SK-N-SH (cell line): ENCODE data around the gene BRME1. TPM values are rescaled to one million over a fixed set of nuclear protein-coding genes. Genes with fewer than 3 reads are reported as not detected.
A peak's percentile ranks its signal among the peaks of the same experiment; 100 is the strongest.

Experiments
- CTCF ChIA-PET: fragments of 300-600, 350-600 bp; formaldehyde crosslinking; extraction: SDS; loops from one replicate; lab custom pipeline; 2021; lab: Yijun Ruan, JAX
- POLR2A ChIA-PET: fragments of 350-600 bp; sonication (Branson Sonifier 250); formaldehyde crosslinking; extraction: SDS; loops from one replicate; lab custom pipeline; 2020; ENCODE audit warnings: antibody characterized with exemption, inconsistent platforms; lab: Yijun Ruan, JAX
- DNase-seq: peaks from one replicate; pipeline ENCODE4 v3.0.0; 2012
- H2AFZ ChIP-seq: fragments of 200-600 bp; sonication (generic); 2 replicates; pipeline ENCODE4 v1.8.1; 2016; ENCODE audit warnings: antibody characterized with exemption, mild to moderate bottlenecking, low read depth
- H3F3A ChIP-seq: fragments of 200-600 bp; sonication (generic); replicated peaks from 2 replicates; pipeline ENCODE3; 2016; ENCODE audit warnings: antibody characterized with exemption, mild to moderate bottlenecking; ENCODE audit not compliant: insufficient read depth
- H3K27ac ChIP-seq, 2 experiments: fragments of 200-500 bp in 1 of 2; fragments of 200-600 bp in 1 of 2; sonication (Bioruptor generic) in 1 of 2; sonication (generic), shearing (Covaris generic) in 1 of 2; 2 replicates each; pipeline versions ENCODE4 v1.5.1 to v1.6.1; 2014 to 2016; ENCODE audit warnings: low read depth in 2 of 2, inconsistent platforms in 1 of 2, low read length in 1 of 2, mild to moderate bottlenecking in 1 of 2, mixed read lengths in 1 of 2
- H3K27me3 ChIP-seq: fragments of 200-600 bp; sonication (generic), shearing (Covaris generic); 2 replicates; pipeline ENCODE4 v1.6.1; 2016; ENCODE audit warnings: mixed run types; ENCODE audit not compliant: insufficient read depth
- H3K36me3 ChIP-seq, 2 experiments: fragments of 200-500 bp in 1 of 2; fragments of 200-600 bp in 1 of 2; sonication (Bioruptor generic) in 1 of 2; sonication (generic) in 1 of 2; replicated peaks in 1 of 2; 2 replicates each; pipeline versions ENCODE3 to v1.5.1; 2014 to 2016; ENCODE audit warnings: low read length in 1 of 2, mild to moderate bottlenecking in 1 of 2; ENCODE audit not compliant: insufficient read depth in 2 of 2, control insufficient read depth in 1 of 2
- H3K4me1 ChIP-seq, 2 experiments: fragments of 200-500 bp in 1 of 2; fragments of 200-600 bp in 1 of 2; sonication (Bioruptor generic) in 1 of 2; sonication (generic), shearing (Covaris generic) in 1 of 2; 2 replicates each; pipeline versions ENCODE4 v1.5.1 to v1.6.1; 2014 to 2016; ENCODE audit warnings: low read depth in 1 of 2, low read length in 1 of 2, mixed run types in 1 of 2; ENCODE audit not compliant: insufficient read depth in 2 of 2, control insufficient read depth in 1 of 2
- H3K4me2 ChIP-seq: fragments of 200-600 bp; sonication (generic), shearing (Covaris generic); 2 replicates; pipeline ENCODE4 v1.6.1; 2017; ENCODE audit warnings: mixed run types
- H3K4me3 ChIP-seq, 2 experiments: fragments of 200-500 bp in 1 of 2; fragments of 200-600 bp in 1 of 2; sonication (Bioruptor generic) in 1 of 2; sonication (generic), shearing (Covaris generic) in 1 of 2; 2 replicates each; pipeline versions ENCODE4 v1.5.1 to v1.8.1; 2014 to 2016; ENCODE audit warnings: low read depth in 2 of 2, inconsistent platforms in 1 of 2, low read length in 1 of 2, mild to moderate bottlenecking in 1 of 2, mixed read lengths in 1 of 2, moderate library complexity in 1 of 2
- H3K79me2 ChIP-seq: fragments of 200-600 bp; sonication (generic); 2 replicates; pipeline ENCODE4 v1.8.1; 2017; ENCODE audit warnings: mild to moderate bottlenecking; ENCODE audit not compliant: insufficient read depth
- H3K9ac ChIP-seq: fragments of 200-600 bp; sonication (generic); 2 replicates; pipeline ENCODE4 v1.6.1; 2017; ENCODE audit warnings: mixed run types
- H3K9me2 ChIP-seq: fragments of 200-600 bp; sonication (generic); 2 replicates; pipeline ENCODE4 v1.6.1; 2017; ENCODE audit warnings: mixed run types
- H3K9me3 ChIP-seq: fragments of 200-600 bp; sonication (generic); 2 replicates; pipeline ENCODE4 v1.6.1; 2017; ENCODE audit warnings: mixed run types, mild to moderate bottlenecking, moderate library complexity
- H4K20me1 ChIP-seq: fragments of 200-600 bp; sonication (generic); 2 replicates; pipeline ENCODE4 v1.6.1; 2017; ENCODE audit warnings: mild to moderate bottlenecking, mixed run types; ENCODE audit not compliant: insufficient read depth
- CHD2 ChIP-seq: fragments of 150-350 bp; IDR thresholded peaks from 2 replicates; pipeline ENCODE4 v1.6.1; 2018; ENCODE audit warnings: low read length; ENCODE audit not compliant: partially characterized antibody
- ELF1 ChIP-seq: IDR thresholded peaks from 2 replicates; pipeline ENCODE4 v1.4.0; 2012
- EP300 ChIP-seq, 2 experiments: IDR thresholded peaks; 2 replicates each; pipeline versions ENCODE4 v1.4.0 to v1.6.1; 2012; ENCODE audit warnings: borderline replicate concordance in 1 of 2, low read depth in 1 of 2, low read length in 1 of 2
- EZH2phosphoT487 ChIP-seq: fragments of 200-600 bp; sonication (generic); IDR thresholded peaks from 2 replicates; pipeline ENCODE4 v1.6.1; 2017; ENCODE audit warnings: low read depth, mixed run types, mild to moderate bottlenecking, antibody characterized with exemption, moderate library complexity, borderline replicate concordance
- FOSL2 ChIP-seq: IDR thresholded peaks from 2 replicates; pipeline ENCODE4 v1.4.0; 2012; ENCODE audit warnings: low read depth, mild to moderate bottlenecking, moderate library complexity, borderline replicate concordance
- FOXJ3 ChIP-seq: sonication (generic); formaldehyde crosslinking; IDR thresholded peaks from 2 replicates; pipeline ENCODE4 v1.5.1; 2020; ENCODE audit warnings: mild to moderate bottlenecking, missing genetic modification reagents
- GABPA ChIP-seq: IDR thresholded peaks from 2 replicates; pipeline ENCODE4 v1.4.0; 2012; ENCODE audit warnings: low read depth, mild to moderate bottlenecking
- IRF3 ChIP-seq: fragments of 150-350 bp; IDR thresholded peaks from 2 replicates; pipeline ENCODE4 v1.6.1; 2016; ENCODE audit warnings: mild to moderate bottlenecking, low read depth, low read length
- JUND ChIP-seq: IDR thresholded peaks from 2 replicates; pipeline ENCODE4 v1.4.0; 2012
- MEF2A ChIP-seq: IDR thresholded peaks from 2 replicates; pipeline ENCODE4 v1.4.0; 2012; ENCODE audit warnings: low read depth, borderline replicate concordance
- NRF1 ChIP-seq: IDR thresholded peaks from 2 replicates; pipeline ENCODE4 v1.6.1; 2012; ENCODE audit warnings: low read depth, mild to moderate bottlenecking, low read length
- RCOR1 ChIP-seq: fragments of 150-350 bp; IDR thresholded peaks from 2 replicates; pipeline ENCODE4 v1.6.1; 2017; ENCODE audit warnings: antibody characterized with exemption, low read length
- SMC3 ChIP-seq: IDR thresholded peaks from 2 replicates; pipeline ENCODE4 v1.6.1; 2012; ENCODE audit warnings: low read depth, low read length, improper control_type of control experiment
- TAF1 ChIP-seq: IDR thresholded peaks from 2 replicates; pipeline ENCODE4 v1.6.1; 2012; ENCODE audit warnings: low read depth, mild to moderate bottlenecking, low read length, moderate library complexity, borderline replicate concordance
- TCF12 ChIP-seq: IDR thresholded peaks from 2 replicates; pipeline ENCODE4 v1.4.0; 2012
- YY1 ChIP-seq: IDR thresholded peaks from 2 replicates; pipeline ENCODE4 v1.4.0; 2012; ENCODE audit warnings: low read depth, mild to moderate bottlenecking
- ZBTB33 ChIP-seq: IDR thresholded peaks from 2 replicates; pipeline ENCODE4 v1.4.0; 2012; ENCODE audit warnings: low read depth, borderline replicate concordance
- whole genome bisulfite sequencing: methylation state at CpG from one replicate; pipeline ENCODE4 v1.1.6; 2017; ENCODE audit warnings: low lambda C conversion rate; 5-methylcytosine and 5-hydroxymethylcytosine counted together
- polyA plus RNA-seq, 3 experiments: library from polyadenylated mRNA; depleted of rRNA; stranded (reverse); fragments of >200 nt; gene quantifications; 2 replicates each; pipeline ENCODE4 v1.2.3, GENCODE V29; 2012
- TF ChIP-seq, protein P1 (sequence below): fragments of 200-600 bp; sonication (generic); IDR thresholded peaks from 2 replicates; pipeline ENCODE4 v1.6.1; 2017; ENCODE audit warnings: antibody characterized with exemption, mild to moderate bottlenecking, moderate library complexity
- TF ChIP-seq, protein P2 (sequence below): IDR thresholded peaks from 2 replicates; pipeline ENCODE4 v1.4.0; 2012; ENCODE audit warnings: low read depth, borderline replicate concordance

The BRME1 gene
- polyA plus RNA-seq, 1 of the 3 experiments (the other 2 are of a cell fraction), result 1.5 TPM

DNA sequence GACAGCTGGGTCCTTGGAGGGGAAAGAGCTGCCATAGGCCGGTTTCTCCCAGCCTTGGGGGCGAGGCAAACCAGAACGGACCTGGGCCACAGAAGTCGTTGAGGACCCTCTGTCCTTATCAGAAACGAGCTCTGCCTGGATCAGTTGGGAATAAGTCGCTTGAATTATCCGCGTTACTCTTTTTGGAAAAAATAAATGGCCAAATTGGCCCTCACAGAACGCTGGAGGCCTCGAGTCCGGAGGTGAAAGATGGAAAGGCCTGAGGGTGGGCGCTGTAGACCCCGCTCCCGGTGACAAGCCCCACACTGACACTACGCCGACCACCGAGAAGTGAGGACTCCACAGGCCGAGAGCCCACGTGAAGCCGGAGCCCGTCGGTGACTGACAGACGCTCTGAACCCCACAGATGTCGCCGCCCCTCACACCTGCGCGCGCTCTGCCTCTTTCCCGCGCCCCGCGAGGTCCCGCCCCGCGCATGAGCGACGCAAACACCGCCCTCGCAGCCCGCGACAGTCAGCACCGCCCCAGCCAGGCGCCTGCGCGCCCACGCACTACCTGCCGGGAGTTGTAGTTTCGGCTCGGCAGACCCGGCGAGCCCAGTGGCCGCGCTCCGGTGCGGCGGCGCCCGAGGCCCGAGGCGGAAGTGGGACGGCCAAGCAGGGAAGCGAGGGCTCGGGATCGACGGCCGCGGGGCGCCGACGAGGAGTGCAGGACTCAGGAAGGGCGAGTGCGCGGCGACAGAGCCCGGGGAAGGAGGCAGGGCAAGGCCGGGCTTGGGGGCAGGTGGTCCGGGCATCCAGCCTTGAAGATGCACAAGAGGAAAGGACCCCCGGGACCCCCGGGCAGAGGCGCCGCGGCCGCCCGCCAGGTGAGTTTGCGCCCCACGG lies at the start of gene BRME1, which contains the start of gene CC2D1A (continued):
- no peak; the same call in 1 of the 2 replicates for TF ChIP-seq TCF12
- no peak for TF ChIP-seq RCOR1
- TF ChIP-seq, protein P1, sequence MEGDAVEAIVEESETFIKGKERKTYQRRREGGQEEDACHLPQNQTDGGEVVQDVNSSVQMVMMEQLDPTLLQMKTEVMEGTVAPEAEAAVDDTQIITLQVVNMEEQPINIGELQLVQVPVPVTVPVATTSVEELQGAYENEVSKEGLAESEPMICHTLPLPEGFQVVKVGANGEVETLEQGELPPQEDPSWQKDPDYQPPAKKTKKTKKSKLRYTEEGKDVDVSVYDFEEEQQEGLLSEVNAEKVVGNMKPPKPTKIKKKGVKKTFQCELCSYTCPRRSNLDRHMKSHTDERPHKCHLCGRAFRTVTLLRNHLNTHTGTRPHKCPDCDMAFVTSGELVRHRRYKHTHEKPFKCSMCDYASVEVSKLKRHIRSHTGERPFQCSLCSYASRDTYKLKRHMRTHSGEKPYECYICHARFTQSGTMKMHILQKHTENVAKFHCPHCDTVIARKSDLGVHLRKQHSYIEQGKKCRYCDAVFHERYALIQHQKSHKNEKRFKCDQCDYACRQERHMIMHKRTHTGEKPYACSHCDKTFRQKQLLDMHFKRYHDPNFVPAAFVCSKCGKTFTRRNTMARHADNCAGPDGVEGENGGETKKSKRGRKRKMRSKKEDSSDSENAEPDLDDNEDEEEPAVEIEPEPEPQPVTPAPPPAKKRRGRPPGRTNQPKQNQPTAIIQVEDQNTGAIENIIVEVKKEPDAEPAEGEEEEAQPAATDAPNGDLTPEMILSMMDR, result no peak
- no peak for TF ChIP-seq FOXJ3 (CRISPR knock-in tag)
- TF ChIP-seq GABPA, result no peak
- peak; percentile 96 for TF ChIP-seq NRF1

DNA sequence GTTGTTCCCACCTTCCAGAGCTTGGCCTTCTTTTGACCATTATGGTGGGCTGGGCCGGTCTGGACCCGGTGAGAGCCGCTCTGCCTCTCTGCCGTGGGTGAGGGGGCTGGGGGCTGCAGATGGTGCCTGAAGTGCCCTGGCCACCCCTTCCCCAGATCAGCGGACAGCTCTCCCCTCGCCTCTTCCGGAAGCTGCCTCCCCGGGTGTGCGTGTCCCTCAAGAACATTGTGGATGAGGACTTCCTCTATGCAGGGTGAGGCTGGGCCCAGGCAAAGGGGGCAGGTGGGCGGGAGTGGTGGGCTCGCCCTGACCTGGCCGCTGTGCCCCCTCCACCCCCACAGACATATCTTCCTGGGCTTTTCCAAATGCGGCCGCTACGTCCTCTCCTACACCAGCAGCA lies 48.3 kb upstream of the BRME1 start:
- Histone ChIP-seq H3K36me3 (peaks cover 9 to 33% of the 10 kb centered on the region in 2 experiments), H3K4me1 (peaks cover 0 to 20% of the 10 kb centered on the region in 2 experiments; a peak in 1 of 4 replicates), H3K4me2 (0 out of 2 replicates have a peak overlapping the region, but pooled peaks have one; percentile 99), H3K27ac (no peak overlapping the region), H3K4me3 (no peak overlapping the region), H3K9me3 (no peaks in the 10 kb centered on the region), H3F3A (no peaks in the 10 kb centered on the region), H2AFZ (no peak overlapping the region), H3K27me3 (no peaks in the 10 kb centered on the region), H3K9ac (no peak overlapping the region), H3K9me2 (no peaks in the 10 kb centered on the region), H3K79me2 (peaks cover 35% of the 10 kb centered on the region), H4K20me1 (peaks cover 8% of the 10 kb centered on the region; the same call in 1 of the 2 replicates)
- no peak for DNase-seq
- POLR2A ChIA-PET, result interaction anchor here (3.5 kb wide), 1 partner anchor 16 kb away, joined by 24 read pairs; the partner anchor contains the start of gene PODNL1
- TF ChIP-seq IRF3 (no peak), MEF2A (no peak), EZH2phosphoT487 (no peak), ELF1 (no peak), TAF1 (no peak), YY1 (no peak), SMC3 (no peak), RCOR1 (no peak), FOSL2 (no peak), JUND (no peak), CHD2 (no peak), TCF12 (no peak), ZBTB33 (no peak), EP300 (IDR thresholded peaks at IDR 0.05; ENCODE audit: borderline replicate concordance in 1 of 2, low read depth in 1 of 2, low read length in 1 of 2) (no peak)
- TF ChIP-seq, protein P2, sequence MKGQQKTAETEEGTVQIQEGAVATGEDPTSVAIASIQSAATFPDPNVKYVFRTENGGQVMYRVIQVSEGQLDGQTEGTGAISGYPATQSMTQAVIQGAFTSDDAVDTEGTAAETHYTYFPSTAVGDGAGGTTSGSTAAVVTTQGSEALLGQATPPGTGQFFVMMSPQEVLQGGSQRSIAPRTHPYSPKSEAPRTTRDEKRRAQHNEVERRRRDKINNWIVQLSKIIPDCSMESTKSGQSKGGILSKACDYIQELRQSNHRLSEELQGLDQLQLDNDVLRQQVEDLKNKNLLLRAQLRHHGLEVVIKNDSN, result no peak
- TF ChIP-seq, protein P1, result no peak
- 95% methylated on average over 8 of the region's 15 CpGs for WGBS
- CTCF ChIA-PET, result interaction anchor here (0.8 to 5.1 kb wide), 6 partner anchors 14 to 89 kb away, joined by 3 to 19 read pairs (median 6); partner anchors contain the start of gene IL27RA
